NCI-H460 (cell line): ENCODE data around the gene TENT4B. TPM values are rescaled to one million over a fixed set of nuclear protein-coding genes. Genes with fewer than 3 reads are reported as not detected.

Experiments used
- DNase-seq: peaks from one replicate; pipeline ENCODE4 v3.0.0-alpha.2; 2016; ENCODE audit warnings: low read depth; ENCODE audit errors: extremely low read depth
- total RNA-seq: library from RNA; depleted of rRNA; stranded (reverse); fragments of >200 nt; shearing (Covaris generic); gene quantifications from 2 replicates; pipeline ENCODE4 v1.2.3, GENCODE V29; 2014

The TENT4B gene
- total RNA-seq, 1 experiment from 2014 or later = 12.4 TPM

DNA sequence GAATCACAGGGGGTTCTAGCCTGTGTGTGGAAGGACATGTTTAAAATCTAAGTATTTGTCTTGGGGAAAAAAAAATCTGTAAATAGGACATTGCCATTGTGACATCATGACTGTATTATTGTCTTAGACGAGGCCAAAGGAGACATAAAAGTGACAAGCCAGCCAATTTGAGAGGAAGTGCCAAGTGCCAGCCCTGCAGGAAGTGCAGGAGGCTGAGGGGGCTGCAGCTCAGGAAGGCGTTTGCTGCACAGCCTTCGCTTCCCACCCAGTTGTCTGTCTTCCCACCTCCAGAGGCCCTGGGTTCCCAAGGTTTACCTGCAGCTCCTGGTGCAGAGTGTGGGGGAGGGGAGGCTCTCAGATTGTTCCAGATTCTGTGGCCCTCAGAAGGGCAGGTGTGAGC is 114.5 kb downstream of the TENT4B start:
- DNase-seq = no peak

- DNase-seq = no peak
Measured at GRCh38 chr16:50268352-50268751, 115.2 kb downstream of the TENT4B start.

DNA sequence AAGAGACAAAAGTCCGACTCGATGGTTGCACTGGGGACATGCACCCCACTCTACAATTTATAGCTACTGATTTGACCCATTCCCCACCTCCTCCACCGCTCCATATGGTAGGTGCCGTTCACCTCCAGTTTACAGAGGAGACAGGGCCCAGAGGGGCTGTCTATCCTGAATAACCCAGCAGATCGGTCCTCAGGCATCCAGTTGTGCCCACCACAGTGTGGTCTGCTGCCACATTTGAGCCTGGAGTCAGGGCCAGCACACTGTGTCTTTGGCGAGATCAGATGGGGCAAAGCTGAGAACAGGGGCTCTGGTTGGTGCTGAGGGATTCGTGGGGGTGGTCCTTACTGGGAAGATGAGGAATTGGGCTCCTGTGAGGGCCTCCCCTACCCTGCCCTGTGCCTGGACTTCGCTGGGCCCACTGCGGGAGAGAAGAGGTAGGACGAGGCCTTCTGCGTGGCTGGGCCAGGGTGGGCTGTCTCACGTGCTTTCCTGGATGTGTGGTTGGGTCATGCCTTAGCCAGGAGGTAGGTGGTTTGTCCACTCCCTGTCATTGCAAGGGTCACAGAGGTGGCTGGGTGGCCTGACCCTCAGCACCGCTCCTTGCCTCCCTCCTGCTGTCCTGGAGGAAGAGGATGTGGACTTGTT is 116.1 kb downstream of the TENT4B start:
- no peak for DNase-seq

DNA sequence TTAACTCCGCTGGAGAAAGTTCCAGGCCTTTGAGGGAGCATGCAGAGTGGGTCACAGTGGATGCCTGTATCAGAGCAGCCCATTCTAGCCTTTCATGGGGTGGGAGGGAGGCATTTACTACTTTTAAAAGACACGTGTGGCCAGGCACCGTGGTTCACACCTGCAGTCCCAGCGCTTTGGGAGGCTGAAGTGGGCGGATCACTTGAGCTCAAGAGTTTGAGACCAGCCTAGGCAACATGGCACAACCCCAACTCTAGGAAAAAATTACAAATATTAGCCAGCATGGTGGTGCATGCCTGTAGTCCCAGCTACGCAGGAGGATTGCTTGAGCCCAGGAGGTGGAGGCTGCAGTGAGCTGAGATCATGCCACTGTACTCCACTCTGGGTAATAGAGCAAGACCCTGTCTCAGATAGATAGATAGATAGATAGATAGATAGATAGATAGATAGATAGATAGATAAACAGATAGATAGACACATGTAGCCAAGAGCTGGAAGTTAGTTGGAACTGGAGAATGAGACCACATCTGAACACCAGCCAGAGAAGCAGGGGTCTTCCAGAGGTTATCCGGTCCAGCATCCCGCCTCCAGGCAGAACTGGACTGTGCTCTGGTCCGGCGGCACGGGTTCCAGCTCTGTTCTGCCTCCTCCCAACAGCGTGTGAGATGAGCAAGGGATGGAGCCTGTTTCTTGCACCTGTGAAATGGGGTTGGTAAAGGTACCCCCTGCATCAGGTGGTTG is 116.8 kb downstream of the TENT4B start:
- DNase-seq = no peak

DNA sequence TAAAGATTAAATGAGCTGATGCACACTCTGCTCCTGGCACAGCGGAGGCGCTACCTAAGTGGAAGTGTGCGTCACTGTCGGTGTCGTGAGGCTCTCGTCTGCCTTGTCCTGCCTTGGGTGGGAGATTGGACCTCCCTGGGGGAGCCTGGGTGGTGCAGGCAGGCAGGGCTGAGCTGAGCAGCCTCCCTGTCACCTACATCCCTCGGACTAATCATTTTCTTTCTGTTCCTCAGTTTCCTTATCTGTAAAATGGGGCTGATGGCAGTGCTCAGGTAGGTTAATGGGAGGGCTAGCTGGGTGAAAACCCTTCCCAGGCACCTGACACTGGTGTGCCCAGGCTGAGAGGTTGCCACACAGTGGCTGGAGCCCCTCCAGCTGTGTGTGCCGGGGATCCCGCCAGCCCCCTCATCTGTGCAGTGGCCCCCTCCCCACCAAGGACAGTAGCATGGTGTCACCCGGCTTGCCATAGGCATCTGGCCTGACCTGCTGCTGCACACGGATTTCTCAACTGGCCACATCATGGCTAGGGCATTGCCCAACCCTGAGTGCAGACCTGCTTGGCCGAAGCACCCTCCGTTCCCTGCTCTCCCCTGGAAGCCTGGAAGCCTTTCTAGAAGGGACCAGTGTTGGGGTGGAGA is 117.5 kb downstream of the TENT4B start:
- DNase-seq = no peak

DNA sequence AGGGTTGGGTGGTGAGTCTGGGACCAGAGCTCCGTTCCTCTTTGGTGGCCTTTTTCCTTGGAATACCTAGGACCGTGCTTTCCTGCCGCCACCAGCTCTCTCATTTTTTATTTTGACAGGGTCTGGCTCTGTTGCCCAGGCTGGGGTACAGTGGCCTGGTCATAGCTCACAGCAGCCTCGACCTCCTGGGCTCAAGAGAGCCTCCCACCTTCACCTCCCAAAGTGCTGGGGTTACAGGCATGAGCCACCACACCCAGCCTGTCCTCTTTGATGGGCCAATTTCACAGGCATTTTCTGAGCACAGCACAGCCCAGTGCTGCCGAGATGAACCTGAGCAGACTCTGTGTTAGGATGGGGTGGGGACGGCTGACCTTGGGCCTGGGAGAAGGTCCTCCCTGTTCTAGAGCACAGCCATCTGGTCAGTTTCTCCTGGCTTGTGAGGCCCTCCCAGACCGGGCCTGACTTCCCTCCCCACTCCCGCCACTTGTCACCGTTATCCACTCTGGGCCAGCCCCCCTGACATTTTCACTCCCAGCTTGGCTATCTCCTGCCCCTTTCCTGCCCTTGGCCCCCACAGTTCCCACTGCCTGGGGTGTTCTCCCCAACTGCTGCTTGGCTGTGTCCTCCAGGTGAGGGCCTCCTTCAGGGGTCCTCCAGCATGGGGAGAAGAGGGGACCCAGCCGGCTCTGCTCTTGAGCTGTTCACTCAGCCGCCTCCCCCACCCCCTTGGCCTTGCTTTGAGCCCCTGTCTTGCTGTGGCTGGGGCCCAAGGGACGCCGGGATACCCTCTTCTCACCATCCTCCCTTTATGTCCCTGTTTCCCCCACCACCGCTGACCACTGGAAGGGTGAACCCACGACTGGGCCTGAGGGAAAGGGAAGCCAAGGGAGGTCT is 118.3 kb downstream of the TENT4B start:
- DNase-seq = no peak

DNA sequence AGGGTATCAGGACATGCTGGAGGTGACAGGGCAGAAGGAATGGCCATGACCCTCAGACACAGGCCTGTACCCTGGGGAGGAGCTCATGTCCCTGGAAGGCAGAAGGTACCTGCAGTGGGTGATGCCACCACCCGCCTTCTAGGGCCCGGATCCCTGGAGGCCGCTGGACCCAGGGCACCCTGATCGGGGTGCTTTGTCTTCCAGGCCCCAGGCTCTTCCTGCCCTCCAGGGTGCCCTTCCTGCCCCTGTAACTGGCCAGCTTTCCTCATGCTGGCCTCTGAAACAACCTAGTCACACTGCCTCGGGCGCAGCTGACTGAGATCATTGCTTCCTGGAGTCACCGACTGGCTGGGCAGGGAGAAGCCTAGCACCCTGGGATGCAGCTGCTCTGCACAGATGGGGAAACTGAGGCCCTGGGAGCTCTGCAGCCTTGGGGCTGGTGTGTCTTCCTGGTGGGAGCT is 119.0 kb downstream of the TENT4B start:
- no peak for DNase-seq

GRCh38 chr16:50272687-50273381 is 119.7 kb downstream of the TENT4B start:
- no peak for DNase-seq

DNA sequence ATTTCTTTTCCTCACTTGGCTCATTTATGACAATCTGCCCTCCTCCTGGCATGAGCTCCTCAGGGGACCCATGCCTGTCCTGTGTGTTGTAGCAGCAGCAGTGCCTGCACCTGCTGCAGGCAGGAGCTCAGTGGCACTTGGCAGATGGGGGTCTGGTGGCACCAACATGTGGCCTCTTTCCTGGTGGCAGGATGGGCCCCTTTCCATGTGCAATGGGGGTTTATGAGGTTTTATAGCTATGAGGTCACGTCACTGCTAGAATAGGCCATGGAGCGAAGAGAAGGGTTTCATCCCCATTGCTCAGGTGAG is 120.2 kb downstream of the TENT4B start:
- DNase-seq = no peak

DNA sequence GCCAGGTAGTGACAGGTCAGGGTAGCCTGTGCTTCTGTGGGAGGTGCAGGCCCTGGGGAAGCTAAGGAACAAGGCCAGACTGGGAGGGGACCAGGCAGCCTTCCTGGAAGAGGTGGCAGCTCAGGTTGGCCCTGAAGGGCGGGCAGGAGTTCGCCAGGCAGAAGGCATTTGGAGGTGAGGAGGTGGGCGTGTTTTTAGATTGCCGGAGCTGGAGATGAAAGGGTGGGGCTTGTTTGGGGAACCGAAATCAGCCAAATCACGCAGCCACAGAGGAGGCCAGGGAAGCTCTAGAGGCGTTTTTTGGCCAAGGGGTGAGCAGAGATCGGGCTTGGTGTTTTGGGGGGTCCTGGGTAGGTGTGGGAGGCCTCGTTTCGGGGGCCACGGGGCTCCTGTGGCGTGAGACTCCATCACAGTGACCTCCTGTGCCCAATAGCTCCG is 120.8 kb downstream of the TENT4B start:
- DNase-seq = no peak

DNA sequence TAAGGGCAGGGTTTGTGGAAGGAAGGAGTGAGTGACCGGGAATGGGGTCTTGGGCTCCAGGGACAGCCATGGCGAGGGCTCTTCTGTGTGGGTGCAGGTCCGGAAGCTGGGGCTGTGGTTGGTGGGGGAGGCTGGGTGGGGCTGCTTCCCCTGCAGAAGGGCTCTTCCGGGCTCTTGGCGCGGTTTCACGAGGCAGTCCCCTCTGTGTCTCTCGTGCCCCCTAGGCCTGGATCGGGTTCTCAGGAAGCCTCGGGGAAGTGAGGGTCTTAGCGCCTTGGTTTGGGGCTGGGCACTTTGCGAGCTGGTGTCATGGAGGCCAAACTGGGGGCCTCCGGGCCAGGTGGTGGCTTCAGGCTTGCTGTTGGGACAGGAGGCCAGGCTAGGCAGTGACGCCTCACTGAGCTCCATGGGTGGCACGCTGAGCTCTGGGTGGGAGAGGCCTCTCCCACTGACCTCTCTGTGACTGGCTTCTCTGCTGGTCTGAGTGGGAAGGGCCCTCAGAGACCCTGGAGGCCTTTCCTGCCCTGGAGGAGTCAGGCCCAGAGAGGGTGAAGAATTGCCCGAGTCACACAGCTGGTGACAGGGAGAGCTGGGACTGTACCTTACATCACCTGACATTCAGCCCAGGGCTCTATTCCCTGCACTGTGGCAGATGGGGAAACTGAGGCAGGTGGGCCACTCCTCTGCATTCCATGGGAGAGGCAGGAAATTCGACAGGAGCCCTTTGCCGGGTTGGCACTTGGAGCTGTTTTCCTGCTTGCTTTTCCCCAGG is 121.4 kb downstream of the TENT4B start:
- no peak for DNase-seq

DNA sequence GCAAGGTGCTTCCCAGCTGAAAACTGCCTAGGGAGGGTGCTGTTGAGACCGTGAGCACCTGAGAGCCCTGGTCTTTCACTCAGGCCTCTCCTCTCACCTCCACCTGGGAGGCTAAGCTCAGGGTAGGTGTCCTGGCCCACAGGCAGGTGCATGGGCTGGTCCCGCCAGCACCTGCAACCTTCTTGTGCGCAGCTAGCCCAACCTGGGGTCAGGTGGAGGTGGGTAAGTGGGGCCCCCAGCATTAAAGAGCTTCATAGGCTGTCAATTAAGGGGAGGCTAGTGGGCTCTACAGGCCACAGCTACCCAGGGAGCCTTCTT is 122.0 kb downstream of the TENT4B start:
- DNase-seq = no peak

DNA sequence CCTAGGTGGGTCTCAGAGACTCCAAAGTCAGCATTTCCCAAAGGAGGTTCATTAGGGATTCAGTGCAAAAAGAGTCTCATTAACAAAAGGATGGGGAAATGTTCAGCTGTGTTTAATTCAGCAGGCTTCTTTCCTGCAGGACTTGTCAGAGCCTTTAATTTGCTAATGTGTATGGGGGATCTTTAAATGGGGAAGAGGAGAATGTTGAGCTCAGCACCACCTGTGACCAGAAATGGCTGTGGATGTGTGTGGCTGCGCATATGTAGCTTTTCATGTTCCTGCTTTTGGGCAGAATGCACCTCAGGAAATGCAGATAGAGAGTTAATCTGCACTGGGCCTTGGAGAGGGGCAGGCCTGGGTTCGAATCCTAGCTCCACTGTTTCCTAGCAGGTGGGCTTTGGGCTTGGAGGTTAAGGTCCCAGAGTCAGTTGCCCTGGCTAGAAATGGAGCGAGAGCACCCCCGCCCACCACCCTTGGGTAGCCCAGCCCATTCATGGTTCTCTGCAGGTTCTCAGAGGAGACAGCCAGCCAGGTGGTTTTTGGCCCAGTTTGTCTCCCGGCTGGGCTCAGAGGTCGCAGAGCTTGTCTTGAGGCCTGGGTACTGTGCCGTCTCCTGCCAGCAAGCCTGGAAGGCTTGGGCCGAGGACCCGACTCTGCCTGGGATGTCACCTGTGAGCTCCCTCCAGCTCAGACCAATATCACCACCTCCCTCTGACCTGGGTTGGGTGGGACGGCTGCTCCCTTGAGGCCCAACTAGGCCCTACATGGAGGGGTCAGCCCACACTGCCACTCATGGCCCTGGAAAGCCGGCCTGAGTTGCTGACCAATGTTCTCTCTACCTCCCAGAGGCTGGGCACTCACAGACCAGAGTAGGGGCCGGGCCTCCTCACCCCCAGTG is 122.6 kb downstream of the TENT4B start:
- DNase-seq = no peak

DNA sequence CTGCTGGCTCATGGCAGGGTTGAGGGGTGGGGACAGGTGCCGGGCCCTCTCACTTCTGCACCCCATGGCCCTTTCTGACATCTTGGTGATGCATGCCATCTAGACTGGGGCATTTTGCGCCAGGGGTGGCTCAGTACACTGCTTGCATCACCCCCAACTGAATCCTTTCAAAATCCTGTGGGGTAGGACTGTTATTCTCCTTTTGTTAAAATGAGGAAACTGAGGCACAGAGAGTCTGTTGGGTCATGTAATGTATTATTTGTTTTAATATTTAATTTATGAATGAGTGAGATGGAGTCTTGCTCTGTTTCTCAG is 123.2 kb downstream of the TENT4B start:
- no peak for DNase-seq

- no peak for DNase-seq
Measured at GRCh38 chr16:50276801-50277555, 123.9 kb downstream of the TENT4B start.

DNA sequence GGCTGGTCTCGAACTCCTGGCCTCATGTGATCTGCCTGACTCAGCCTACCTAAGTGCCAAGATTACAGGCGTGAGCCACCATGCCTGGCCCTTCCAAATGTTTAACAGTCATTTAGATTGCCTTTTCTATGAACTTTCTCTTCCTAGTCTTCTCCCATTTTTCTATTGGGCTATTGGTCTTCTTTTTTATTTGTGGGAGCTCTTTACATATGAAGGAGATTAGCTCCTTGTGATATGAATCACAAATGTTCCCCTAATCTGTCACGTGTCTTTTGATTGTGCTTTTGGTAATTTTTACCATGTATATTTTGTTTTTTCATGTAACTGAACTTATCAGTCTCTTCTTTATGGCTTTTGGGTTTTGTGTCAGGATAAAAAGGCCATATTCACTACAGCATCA is 125.1 kb downstream of the TENT4B start:
- DNase-seq = no peak

- no peak for DNase-seq
Measured at GRCh38 chr16:50279504-50279865, 126.4 kb downstream of the TENT4B start.

DNA sequence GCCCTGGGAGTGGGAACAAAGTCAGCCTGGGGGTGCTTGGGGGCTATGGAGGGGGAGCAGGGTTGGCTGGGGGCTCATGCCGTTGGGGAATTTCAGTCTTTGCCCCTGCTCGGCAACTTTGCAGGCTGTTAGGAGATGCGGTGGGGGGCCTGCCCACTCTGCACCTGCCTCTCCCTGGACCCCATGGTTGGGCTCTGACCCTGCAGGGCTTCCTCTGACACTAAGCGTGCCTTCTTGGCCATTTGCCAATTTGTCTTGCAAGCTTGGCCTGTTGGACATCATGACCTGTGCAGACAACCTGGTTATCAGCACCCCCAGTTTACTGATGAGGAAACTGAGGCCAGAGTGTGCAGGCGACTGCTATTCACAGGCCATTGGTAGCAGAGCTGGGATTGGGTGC is 127.8 kb downstream of the TENT4B start:
- no peak for DNase-seq
